K562 (cell line): ENCODE data around the gene BIK. TPM values are rescaled to one million over a fixed set of nuclear protein-coding genes. Genes with fewer than 3 reads are reported as not detected.
A peak's percentile ranks its signal among the peaks of the same experiment; 100 is the strongest.

ENCODE experiments used
- ATF3 ChIP-seq, 2 experiments: fragments of 450-650 bp in 1 of 2; sonication (generic) in 1 of 2; formaldehyde crosslinking in 1 of 2; IDR thresholded peaks in 1 of 2; conservative IDR thresholded peaks in 1 of 2; 2 replicates each; pipeline versions ENCODE4 v1.6.1 to v1.8.1; 2016 to 2023; ENCODE audit warnings: mild to moderate bottlenecking in 2 of 2, moderate library complexity in 2 of 2, inconsistent platforms in 1 of 2, missing genetic modification reagents in 1 of 2
- BRF2 ChIP-seq: IDR thresholded peaks from 3 replicates; pipeline ENCODE4 v1.6.1; 2011; ENCODE audit warnings: borderline replicate concordance, mild to moderate bottlenecking; ENCODE audit not compliant: insufficient read length, insufficient read depth
- CAMTA2 ChIP-seq: fragments of 250-450 bp; sonication (Bioruptor Pico); conservative IDR thresholded peaks from 2 replicates; pipeline ENCODE4 v1.5.1; 2022
- COPS2 ChIP-seq: fragments of 450-650 bp; conservative IDR thresholded peaks from 2 replicates; pipeline ENCODE4 v1.6.1; 2016; ENCODE audit warnings: mild to moderate bottlenecking, moderate library complexity
- GATA2 ChIP-seq: sonication (generic); formaldehyde crosslinking; IDR thresholded peaks from 2 replicates; pipeline ENCODE4 v1.4.0; 2020; ENCODE audit warnings: mild to moderate bottlenecking, missing genetic modification reagents
- GTF2A2 ChIP-seq: IDR thresholded peaks from 2 replicates; pipeline ENCODE4 v1.6.1; 2016; ENCODE audit warnings: mild to moderate bottlenecking, missing genetic modification characterization, missing compliant biosample characterization
- HDAC6 ChIP-seq: IDR thresholded peaks from 2 replicates; pipeline ENCODE4 v1.6.1; 2012; ENCODE audit warnings: low read depth, mild to moderate bottlenecking, control low read depth, inconsistent platforms, low read length, moderate library complexity
- HDAC8 ChIP-seq: fragments of 450-650 bp; IDR thresholded peaks from 2 replicates; pipeline ENCODE4 v1.6.1; 2016; ENCODE audit warnings: mild to moderate bottlenecking, missing genetic modification characterization, moderate library complexity, missing compliant biosample characterization
- HMGN3 ChIP-seq: IDR thresholded peaks from 2 replicates; pipeline ENCODE4 v1.6.1; 2011; ENCODE audit warnings: borderline replicate concordance, low read depth, mild to moderate bottlenecking, mixed read lengths, low read length; ENCODE audit not compliant: insufficient read length; ENCODE audit errors: extremely low read depth
- HNRNPH1 ChIP-seq: fragments of 200-400 bp; formaldehyde crosslinking; optimal IDR thresholded peaks from 2 replicates; pipeline ENCODE3; 2017; ENCODE audit warnings: low read depth, mild to moderate bottlenecking, low read length, moderate library complexity
- MCM7 ChIP-seq, 2 experiments: fragments of 450-650 bp; IDR thresholded peaks; 2 replicates each; pipeline ENCODE4 v1.6.1; 2016 to 2018
- NCOA6 ChIP-seq: fragments of 450-650 bp; IDR thresholded peaks from 2 replicates; pipeline ENCODE4 v1.6.1; 2017; ENCODE audit warnings: mild to moderate bottlenecking
- NFATC3 ChIP-seq: fragments of 450-650 bp; IDR thresholded peaks from 2 replicates; pipeline ENCODE4 v1.6.1; 2017; ENCODE audit warnings: mild to moderate bottlenecking
- NFE2L1 ChIP-seq: fragments of 450-650 bp; IDR thresholded peaks from 2 replicates; pipeline ENCODE4 v1.6.1; 2016; ENCODE audit warnings: missing genetic modification characterization, low read depth, mild to moderate bottlenecking, missing compliant biosample characterization, moderate library complexity, borderline replicate concordance
- RBM15 ChIP-seq: fragments of 200-400 bp; formaldehyde crosslinking; IDR thresholded peaks from 2 replicates; pipeline ENCODE4 v1.6.1; 2018; ENCODE audit warnings: mild to moderate bottlenecking, low read length, moderate library complexity; ENCODE audit not compliant: insufficient read depth
- SETDB1 ChIP-seq: IDR thresholded peaks from one replicate; pipeline ENCODE4 v1.6.1; 2012; ENCODE audit warnings: low read length, control low read depth, inconsistent platforms
- SP1 ChIP-seq: sonication (generic); formaldehyde crosslinking; IDR thresholded peaks from 2 replicates; pipeline ENCODE4 v1.8.1; 2022; ENCODE audit warnings: mild to moderate bottlenecking, missing genetic modification reagents
- U2AF2 ChIP-seq: fragments of 200-400 bp; formaldehyde crosslinking; optimal IDR thresholded peaks from 2 replicates; pipeline ENCODE3; 2017; ENCODE audit warnings: low read depth, mild to moderate bottlenecking, low read length
- ZBTB11 ChIP-seq, 3 experiments: fragments of 200-800 bp in 1 of 3; fragments of 250-450 bp in 1 of 3; fragments of 450-650 bp in 1 of 3; sonication (Bioruptor Pico) in 1 of 3; sonication (Bioruptor generic) in 1 of 3; formaldehyde crosslinking in 1 of 3; IDR thresholded peaks; 2 replicates each; pipeline versions ENCODE4 v1.6.1 to v1.8.0; 2016 to 2022; ENCODE audit warnings: mild to moderate bottlenecking in 2 of 3, missing genetic modification characterization in 2 of 3, missing compliant biosample characterization in 1 of 3, moderate library complexity in 1 of 3
- ZNF263 ChIP-seq: sonication (generic); formaldehyde crosslinking; IDR thresholded peaks from 2 replicates; pipeline ENCODE4 v1.8.0; 2022; ENCODE audit warnings: mild to moderate bottlenecking, missing genetic modification reagents, borderline replicate concordance
- ZNF274 ChIP-seq: IDR thresholded peaks from 2 replicates; pipeline ENCODE4 v1.6.1; 2011; ENCODE audit warnings: low read depth, mild to moderate bottlenecking, low read length, moderate library complexity, borderline replicate concordance
- ZNF707 ChIP-seq: fragments of 250-450 bp; sonication (Bioruptor Pico); conservative IDR thresholded peaks from 2 replicates; pipeline ENCODE4 v1.8.0; 2022; ENCODE audit warnings: inconsistent platforms, mild to moderate bottlenecking, moderate library complexity
- ZNF830 ChIP-seq: fragments of 250-450 bp; sonication (Bioruptor Pico); IDR thresholded peaks from 2 replicates; pipeline ENCODE4 v1.5.0; 2021; ENCODE audit warnings: mild to moderate bottlenecking
- polyA plus RNA-seq, 8 experiments: library from polyadenylated mRNA; depleted of rRNA in 4 of 8; stranded (reverse) in 5 of 8; unstranded in 3 of 8; fragments of >200 nt; fragmentation: Nextera tagmentation in 2 of 8; fragmentation: Illumina TruSeq in 1 of 8; extraction: Ambion mirVana in 2 of 8; extraction: Trizol in 1 of 8; gene quantifications; 2 replicates each; pipeline versions ENCODE4 v1.2.1 to v1.2.3, GENCODE V29; 2011 to 2014; ENCODE audit warnings: inconsistent platforms in 1 of 8, missing spikeins in 1 of 8
- total RNA-seq, 7 experiments: library from RNA; depleted of rRNA in 6 of 7; stranded (reverse); fragments of >200 nt in 6 of 7; fragmentation: Illumina TruSeq in 2 of 7; extraction: Trizol in 2 of 7; gene quantifications; 2 replicates each; pipeline versions ENCODE4 v1.2.1 to v1.2.3, GENCODE V29; 2011 to 2021; ENCODE audit warnings: low replicate concordance in 1 of 7

Gene BIK
- total and polyA plus RNA-seq, 9 of the 15 experiments (the other 6 are each of a cell fraction or from before 2014, with no cell fraction given) = 0.08 to 0.23 (median 0.18) TPM; not detected in 4

GRCh38 chr22:43142880-43143562, 32.5 kb downstream of the BIK start, which contains the start of gene MCAT (continued):
- TF ChIP-seq RBM15 = no peak
- no peak for TF ChIP-seq MCM7 (IDR thresholded peaks at IDR 0.05)
- TF ChIP-seq ZNF830 (CRISPR knock-in tag) = no peak
- TF ChIP-seq ZNF707 = no peak
- no peak for TF ChIP-seq GATA2
- TF ChIP-seq ZNF263 (CRISPR knock-in tag) = peak; percentile 11; the same call in 1 of the 2 replicates
- no peak for TF ChIP-seq GTF2A2
- no peak for TF ChIP-seq COPS2
- no peak for TF ChIP-seq BRF2
- peak; percentile 92 to 99 (median 98) for TF ChIP-seq ZBTB11 (CRISPR knock-in tag; IDR thresholded peaks at IDR 0.05)
- TF ChIP-seq HDAC8 = no peak
- TF ChIP-seq HMGN3 = peak; percentile 33
- TF ChIP-seq CAMTA2 = 0 out of 2 replicates have a peak, but pooled peaks have one; percentile 34
- TF ChIP-seq SP1 = peak; percentile 49; the same call in 1 of the 2 replicates
- TF ChIP-seq HDAC6 = no peak
- no peak for TF ChIP-seq SETDB1
- no peak for TF ChIP-seq U2AF2
- TF ChIP-seq ATF3 (IDR thresholded peaks at IDR 0.05) = no peak
- TF ChIP-seq ATF3 (CRISPR knock-in tag; conservative IDR thresholded peaks at IDR 0.05) = no peak
- TF ChIP-seq NFATC3 = no peak
- TF ChIP-seq NCOA6 = peak; percentile 71
- TF ChIP-seq ZNF274 = no peak
- TF ChIP-seq NFE2L1 (tag) = no peak
- no peak for TF ChIP-seq HNRNPH1
